Prostate gland (tissue), 2 donors: ENCODE measurements around the gene HRAS. TPM values are rescaled to one million over a fixed set of nuclear protein-coding genes. Genes with fewer than 3 reads are reported as not detected.
A peak's percentile ranks its signal among the peaks of the same experiment; 100 is the strongest.

Experiments used
- DNase-seq: peaks from one replicate; pipeline ENCODE4 v3.0.0-alpha.2; 2019; ENCODE audit warnings: low spot score
- H3K27ac ChIP-seq, 2 donors: fragments of 200-600 bp; sonication (generic); 2 replicates each; pipeline ENCODE4 v1.5.1; 2017 to 2019
- H3K27me3 ChIP-seq: fragments of 200-600 bp; sonication (generic); replicated peaks from 2 replicates; pipeline ENCODE4 v1.5.1; 2019; ENCODE audit not compliant: insufficient read depth
- H3K36me3 ChIP-seq, 2 donors: fragments of 200-600 bp; sonication (generic); 1 replicate in 1 of 2; 2 replicates in 1 of 2; pipeline versions ENCODE4 v1.5.1 to v1.8.1; 2017 to 2019
- H3K4me1 ChIP-seq: fragments of 200-600 bp; sonication (generic); replicated peaks from 2 replicates; pipeline ENCODE4 v1.5.1; 2019
- H3K4me3 ChIP-seq, 2 donors: fragments of 200-600 bp; sonication (generic); 2 replicates each; pipeline ENCODE4 v1.5.1; 2017 to 2019
- H3K9me3 ChIP-seq: fragments of 200-600 bp; sonication (generic); 2 replicates; pipeline ENCODE4 v1.5.1; 2017
- CTCF ChIP-seq, 4 experiments: fragments of 200-600 bp in 2 of 4; fragments of 450-650 bp in 2 of 4; sonication (generic) in 2 of 4; IDR thresholded peaks; 1 replicate in 3 of 4; 2 replicates in 1 of 4; pipeline ENCODE4 v1.5.1; 2016 to 2019; ENCODE audit warnings: antibody characterized with exemption in 4 of 4, mild to moderate bottlenecking in 2 of 4, moderate library complexity in 2 of 4
- POLR2A ChIP-seq: fragments of 450-650 bp; IDR thresholded peaks from one replicate; pipeline ENCODE4 v1.6.1; 2016; ENCODE audit warnings: antibody characterized with exemption, mild to moderate bottlenecking
- POLR2AphosphoS5 ChIP-seq: sonication (generic); formaldehyde crosslinking; IDR thresholded peaks from one replicate; pipeline ENCODE4 v1.6.1; 2017; ENCODE audit warnings: antibody characterized with exemption
- WGBS: methylation state at CpG from one replicate; pipeline ENCODE4 v1.1.5; 2018; 5-methylcytosine and 5-hydroxymethylcytosine counted together
- intact Hi-C: fragments of 100-400 bp; cut with DNase I; formaldehyde crosslinking; loops from one replicate; pipeline ENCODE4 v1.14.2; 2022
- total RNA-seq, 2 donors: library from RNA; depleted of rRNA; stranded (reverse); fragments of >200 nt; gene quantifications; one replicate each; pipeline ENCODE4 v1.1.0, GENCODE V29; 2016

Gene HRAS
- total RNA-seq, 2 donors from 2014 or later, result 47.0 to 62.8 TPM

- Histone ChIP-seq H3K36me3 (peaks cover 10 to 19% of the 10 kb centered on the region in 2 donors), H3K27ac (peak overlapping the region; percentile 61 to 77), H3K27me3 (no peaks in the 10 kb centered on the region), H3K9me3 (no peaks in the 10 kb centered on the region), H3K4me3 (peak overlapping the region; percentile 25 to 37), H3K4me1 (peaks cover 14% of the 10 kb centered on the region)
- TF ChIP-seq POLR2AphosphoS5 (peak; percentile 45), POLR2A (no peak), CTCF (IDR thresholded peaks at IDR 0.05) (no peak)
- WGBS, result 18% methylated on average over 41 of the region's 72 CpGs
- DNase-seq, result peak; percentile 55
- intact Hi-C loops, result loop anchor here (10.0 kb wide), 1 partner anchor 270 kb away; the partner anchor contains the start of genes PSMD13 and SIRT3
Measured at GRCh38 chr11:504053-504993, 31.1 kb downstream of the HRAS start.

GRCh38 chr11:503179-503981 lies 32.0 kb downstream of the HRAS start:
- Histone ChIP-seq H3K36me3 (peaks cover 13 to 28% of the 10 kb centered on the region in 2 donors), H3K4me1 (peaks cover 14% of the 10 kb centered on the region), H3K9me3 (no peaks in the 10 kb centered on the region), H3K4me3 (peak overlapping the region in 1 of 2 donors; percentile 25), H3K27ac (peak overlapping the region; percentile 61 to 77), H3K27me3 (no peaks in the 10 kb centered on the region)
- intact Hi-C loops, result loop anchor here (10.0 kb wide), 1 partner anchor 269 kb away; the partner anchor contains the start of genes PSMD13 and SIRT3
- TF ChIP-seq POLR2AphosphoS5 (no peak), POLR2A (no peak), CTCF (IDR thresholded peaks at IDR 0.05) (no peak)
- WGBS, result 77% methylated on average over 22 of the region's 24 CpGs
- no peak for DNase-seq

GRCh38 chr11:502288-503178 lies 32.8 kb downstream of the HRAS start:
- no peaks in the 10 kb centered on the region for H3K27me3 ChIP-seq
- peaks cover 8% of the 10 kb centered on the region for H3K4me1 ChIP-seq
- WGBS, result 84% methylated on average over 10 of the region's 10 CpGs
- no peak overlapping the region for H3K27ac ChIP-seq
- H3K4me3 ChIP-seq, result no peak overlapping the region
- intact Hi-C loops, result loop anchor here (10.0 kb wide), 1 partner anchor 268 kb away; the partner anchor contains the start of genes PSMD13 and SIRT3
- no peak for DNase-seq
- H3K36me3 ChIP-seq, result peaks cover 17 to 36% of the 10 kb centered on the region in 2 donors
- TF ChIP-seq POLR2AphosphoS5 (no peak), CTCF (IDR thresholded peaks at IDR 0.05) (no peak), POLR2A (no peak)
- no peaks in the 10 kb centered on the region for H3K9me3 ChIP-seq

GRCh38 chr11:501683-502287 lies 33.6 kb downstream of the HRAS start:
- peaks cover 8% of the 10 kb centered on the region for H3K4me1 ChIP-seq
- intact Hi-C loops, result loop anchor here (10.0 kb wide), 1 partner anchor 267 kb away; the partner anchor contains the start of genes PSMD13 and SIRT3
- no peaks in the 10 kb centered on the region for H3K27me3 ChIP-seq
- peaks cover 17 to 38% of the 10 kb centered on the region in 2 donors for H3K36me3 ChIP-seq
- TF ChIP-seq CTCF (IDR thresholded peaks at IDR 0.05), result no peak
- no peak for TF ChIP-seq POLR2AphosphoS5
- no peak for TF ChIP-seq POLR2A
- H3K27ac ChIP-seq, result no peak overlapping the region
- 81% methylated on average over 19 of the region's 19 CpGs for WGBS
- no peak for DNase-seq
- H3K9me3 ChIP-seq, result no peaks in the 10 kb centered on the region
- H3K4me3 ChIP-seq, result no peak overlapping the region
